GM19240 (cell line): ENCODE measurements around the gene HIF1AN.
"Not testable (repeated sequence)": the region's sequence is repeated elsewhere in the genome, so short reads cannot be mapped to it uniquely, and the experiment has no call there.

Experiments used
- DNase-seq: peaks from one replicate; pipeline ENCODE4 v3.0.0; 2011; ENCODE audit warnings: low spot score; ENCODE audit not compliant: insufficient read length

HIF1AN gene

GRCh38 chr10:100566561-100566960 is 30.8 kb downstream of the HIF1AN start:
- DNase-seq, result no peak

DNA sequence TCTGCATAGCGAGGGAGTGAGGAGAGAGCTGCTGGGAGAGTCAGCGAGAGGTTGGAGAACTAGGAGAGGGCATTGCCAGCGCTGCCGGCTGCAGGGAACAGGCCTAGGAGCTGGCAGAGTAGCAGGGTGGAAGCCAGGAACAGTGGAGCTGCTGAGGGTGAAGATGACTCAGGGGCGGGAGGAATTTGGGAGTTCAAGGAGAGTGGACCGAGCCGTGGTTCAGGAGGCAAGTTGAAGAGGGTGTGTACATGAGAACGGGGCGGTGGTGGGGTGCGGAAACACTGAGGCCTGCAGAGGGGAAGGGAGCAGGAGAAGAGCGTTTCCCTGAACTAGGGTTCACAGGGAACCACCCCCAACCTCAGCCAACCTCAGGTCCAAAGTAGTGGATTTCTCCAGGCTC is 31.5 kb downstream of the HIF1AN start:
- DNase-seq, result no peak

DNA sequence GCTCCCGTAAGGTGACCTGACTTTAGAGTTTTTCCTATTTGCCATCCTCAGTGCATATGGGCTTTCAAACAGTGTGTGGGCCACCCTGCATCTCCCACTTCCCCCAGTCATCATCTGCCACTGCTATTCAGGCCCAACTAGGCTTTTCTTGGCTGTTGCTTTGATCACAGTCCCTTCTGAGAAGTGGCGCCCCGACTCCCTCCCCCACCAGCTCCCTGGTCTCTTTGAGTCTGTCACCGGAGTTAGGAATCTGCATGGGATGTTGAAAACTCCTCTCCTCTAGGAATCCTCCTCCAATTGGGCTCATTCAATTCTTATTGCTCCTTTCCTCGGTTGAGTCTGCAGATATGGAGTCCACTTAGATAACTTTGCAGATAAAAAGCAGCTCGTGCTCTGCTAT is 32.1 kb downstream of the HIF1AN start:
- no peak for DNase-seq

DNA sequence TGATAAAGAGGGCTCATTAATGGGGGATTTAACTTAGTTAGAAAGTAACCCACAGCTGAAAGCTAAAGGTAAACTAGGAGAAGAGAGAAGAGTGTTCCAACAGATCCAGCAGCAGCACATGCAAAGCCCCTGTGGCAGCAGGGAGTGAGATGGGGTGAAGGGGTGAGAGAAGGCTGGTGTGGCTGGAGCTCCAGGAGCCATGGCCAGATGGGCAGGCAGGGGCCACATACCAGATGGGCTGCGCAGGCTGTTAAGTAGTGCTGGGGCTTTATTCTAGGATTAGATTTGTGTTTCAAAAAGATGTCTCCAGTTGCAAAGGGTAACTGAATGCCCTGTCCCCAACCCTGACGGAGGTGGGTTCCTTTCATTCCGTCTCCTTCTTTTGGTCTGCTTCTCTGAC is 33.2 kb downstream of the HIF1AN start:
- DNase-seq, result no peak

- DNase-seq, result no peak
Observed at GRCh38 chr10:100569687-100570481, 34.1 kb downstream of the HIF1AN start.

DNA sequence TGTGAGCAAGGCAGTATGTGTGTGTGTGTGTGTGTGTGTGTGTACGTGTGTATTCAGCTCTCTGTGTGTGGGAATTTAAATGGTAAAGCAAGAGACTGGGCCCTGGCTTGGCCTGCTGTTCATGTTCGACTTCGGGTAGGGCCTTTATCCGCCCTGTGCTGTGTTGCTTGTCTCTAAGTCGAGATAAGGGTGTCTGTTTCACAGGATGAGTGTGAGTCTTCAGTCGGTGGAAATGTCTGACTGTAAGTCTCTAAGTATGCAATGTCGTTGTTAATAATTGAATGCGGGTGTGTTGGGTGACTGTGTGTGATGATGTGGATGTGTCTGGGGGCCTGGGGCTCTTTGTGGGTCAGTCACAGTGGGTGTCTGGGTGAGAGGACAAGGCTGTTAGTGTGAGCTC is 34.8 kb downstream of the HIF1AN start:
- no peak for DNase-seq

- no peak for DNase-seq
Observed at GRCh38 chr10:100571084-100571856, 35.5 kb downstream of the HIF1AN start.

- not testable (repeated sequence) for DNase-seq
Observed at GRCh38 chr10:100575146-100575545, 39.4 kb downstream of the HIF1AN start.

GRCh38 chr10:100575585-100576281 is 40.0 kb downstream of the HIF1AN start:
- DNase-seq, result no peak

- DNase-seq, result no peak
Observed at GRCh38 chr10:100576282-100576635, 40.5 kb downstream of the HIF1AN start.

- no peak for DNase-seq
Observed at GRCh38 chr10:100579261-100580090, 43.7 kb downstream of the HIF1AN start.

DNA sequence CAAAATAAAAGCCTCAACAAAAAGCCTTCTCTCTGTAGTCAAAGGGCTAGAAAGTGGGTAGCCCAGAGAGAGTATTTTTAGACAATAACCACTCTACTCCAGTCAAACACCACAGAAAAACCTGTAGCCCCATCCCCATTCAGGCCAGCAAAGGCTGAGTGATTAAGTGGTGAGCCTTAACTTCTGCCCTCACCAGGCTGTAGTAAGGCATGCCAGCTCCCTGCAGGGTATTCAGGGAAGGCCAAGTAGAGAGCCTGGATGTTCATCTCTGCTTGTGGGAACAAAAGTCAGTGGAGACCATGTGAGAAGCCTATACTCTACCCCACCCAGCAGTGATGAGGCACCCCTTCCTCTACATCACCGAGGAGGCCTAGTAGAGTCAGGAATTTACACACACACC is 51.2 kb downstream of the HIF1AN start:
- DNase-seq, result no peak

GRCh38 chr10:100598166-100598565 is 62.4 kb downstream of the HIF1AN start:
- no peak for DNase-seq

DNA sequence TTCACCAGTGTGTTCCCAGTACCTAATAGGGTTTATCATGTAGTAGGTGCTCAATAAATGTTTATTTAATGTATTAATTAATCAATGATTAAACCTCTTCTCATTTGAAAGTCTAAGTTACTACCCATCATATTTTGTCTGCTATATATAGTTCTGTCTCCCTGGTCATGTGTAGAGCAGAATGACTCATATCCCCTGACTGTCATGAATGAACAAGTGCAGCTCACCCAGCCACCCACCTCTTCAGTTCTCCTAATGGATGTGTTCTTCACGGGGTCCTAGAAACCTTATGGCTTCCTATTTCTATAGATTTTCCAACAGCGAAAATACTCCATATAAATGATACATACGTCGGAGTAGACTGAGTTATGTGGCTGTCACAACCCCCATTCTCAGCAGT is 64.5 kb downstream of the HIF1AN start:
- no peak for DNase-seq

DNA sequence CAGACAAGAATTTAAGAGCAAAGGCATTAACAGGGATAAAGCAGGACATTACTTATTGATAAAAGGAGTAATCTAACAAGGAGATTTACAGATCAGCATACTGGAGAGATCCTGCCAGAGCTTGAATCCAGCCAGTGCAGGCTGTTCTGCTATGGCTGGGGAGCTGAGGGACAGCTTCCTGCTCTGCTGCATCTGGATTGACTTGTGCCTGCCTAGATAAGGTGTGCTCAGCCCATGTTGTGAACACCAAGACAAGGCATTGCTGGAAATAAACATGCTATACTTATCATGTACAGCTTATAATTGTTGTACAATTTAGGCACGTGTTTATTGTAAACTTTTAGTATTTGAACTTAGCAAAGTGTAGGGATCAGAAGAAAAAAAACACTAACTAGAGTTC is 71.7 kb downstream of the HIF1AN start:
- no peak for DNase-seq
